ENCODE measurements around the gene LSM2. TPM values are rescaled to one million over a fixed set of nuclear protein-coding genes. Genes with fewer than 3 reads are reported as not detected.
"Not testable (repeated sequence)": the region's sequence is repeated elsewhere in the genome, so short reads cannot be mapped to it uniquely, and the experiment has no call there.

The LSM2 gene
- total RNA-seq, 1 donor from 2014 or later = 19.4 TPM

DNA sequence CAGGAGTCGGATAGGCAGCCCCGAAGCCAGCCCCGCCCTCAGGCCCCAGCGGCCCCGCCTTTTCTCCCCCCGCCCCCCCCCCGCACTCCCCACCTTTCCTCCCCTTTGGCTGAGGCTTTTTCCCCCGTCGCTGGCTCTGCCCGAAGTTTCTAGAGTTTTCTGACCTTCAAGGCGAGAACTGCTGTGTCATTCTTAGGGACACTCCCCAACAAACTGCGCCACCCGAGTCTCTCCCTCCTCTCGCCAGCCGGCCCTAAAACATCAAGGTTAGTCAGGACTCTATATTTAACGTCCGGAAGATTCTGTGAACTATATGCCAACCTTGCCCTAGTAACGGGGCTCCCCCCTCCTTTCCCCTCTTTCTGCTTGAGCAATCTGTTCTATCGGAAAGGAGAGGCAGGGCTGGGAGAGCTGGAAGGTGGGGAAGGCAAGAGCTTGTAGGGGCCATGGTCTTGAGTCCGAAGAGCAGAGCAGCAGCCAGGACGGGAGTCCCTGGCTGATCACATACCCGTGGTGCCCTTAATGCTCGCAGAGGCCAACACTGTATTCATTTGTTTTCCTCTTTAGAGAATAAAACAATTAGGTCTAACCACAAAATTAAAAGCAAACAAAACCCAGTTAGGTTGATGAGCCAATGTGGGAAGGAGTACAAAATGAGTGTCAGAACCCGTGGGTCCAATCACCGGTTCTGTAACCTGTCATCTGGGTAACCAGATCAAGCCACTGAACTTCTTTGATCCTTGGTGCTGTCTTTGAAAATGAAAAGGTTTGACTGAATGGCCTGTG, 15.5 kb upstream of the LSM2 start:
- Histone ChIP-seq H3K36me3 (no peaks in the 10 kb centered on the region), H3K4me1 (peaks cover 80% of the 10 kb centered on the region), H3K27ac (replicated peaks) (peak overlapping the region; percentile 98), H3K4me3 (peak overlapping the region; percentile 71), H3K9me3 (replicated peaks) (no peaks in the 10 kb centered on the region), H3K27me3 (ENCODE audit: low read depth) (no peaks in the 10 kb centered on the region)
- TF ChIP-seq, protein P1, sequence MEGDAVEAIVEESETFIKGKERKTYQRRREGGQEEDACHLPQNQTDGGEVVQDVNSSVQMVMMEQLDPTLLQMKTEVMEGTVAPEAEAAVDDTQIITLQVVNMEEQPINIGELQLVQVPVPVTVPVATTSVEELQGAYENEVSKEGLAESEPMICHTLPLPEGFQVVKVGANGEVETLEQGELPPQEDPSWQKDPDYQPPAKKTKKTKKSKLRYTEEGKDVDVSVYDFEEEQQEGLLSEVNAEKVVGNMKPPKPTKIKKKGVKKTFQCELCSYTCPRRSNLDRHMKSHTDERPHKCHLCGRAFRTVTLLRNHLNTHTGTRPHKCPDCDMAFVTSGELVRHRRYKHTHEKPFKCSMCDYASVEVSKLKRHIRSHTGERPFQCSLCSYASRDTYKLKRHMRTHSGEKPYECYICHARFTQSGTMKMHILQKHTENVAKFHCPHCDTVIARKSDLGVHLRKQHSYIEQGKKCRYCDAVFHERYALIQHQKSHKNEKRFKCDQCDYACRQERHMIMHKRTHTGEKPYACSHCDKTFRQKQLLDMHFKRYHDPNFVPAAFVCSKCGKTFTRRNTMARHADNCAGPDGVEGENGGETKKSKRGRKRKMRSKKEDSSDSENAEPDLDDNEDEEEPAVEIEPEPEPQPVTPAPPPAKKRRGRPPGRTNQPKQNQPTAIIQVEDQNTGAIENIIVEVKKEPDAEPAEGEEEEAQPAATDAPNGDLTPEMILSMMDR (IDR thresholded peaks at IDR 0.05; ENCODE audit: borderline replicate concordance) = no peak
- DNase-seq = peak; percentile 84
- intact Hi-C loops (cut with micrococcal nuclease) = no loop called here

DNA sequence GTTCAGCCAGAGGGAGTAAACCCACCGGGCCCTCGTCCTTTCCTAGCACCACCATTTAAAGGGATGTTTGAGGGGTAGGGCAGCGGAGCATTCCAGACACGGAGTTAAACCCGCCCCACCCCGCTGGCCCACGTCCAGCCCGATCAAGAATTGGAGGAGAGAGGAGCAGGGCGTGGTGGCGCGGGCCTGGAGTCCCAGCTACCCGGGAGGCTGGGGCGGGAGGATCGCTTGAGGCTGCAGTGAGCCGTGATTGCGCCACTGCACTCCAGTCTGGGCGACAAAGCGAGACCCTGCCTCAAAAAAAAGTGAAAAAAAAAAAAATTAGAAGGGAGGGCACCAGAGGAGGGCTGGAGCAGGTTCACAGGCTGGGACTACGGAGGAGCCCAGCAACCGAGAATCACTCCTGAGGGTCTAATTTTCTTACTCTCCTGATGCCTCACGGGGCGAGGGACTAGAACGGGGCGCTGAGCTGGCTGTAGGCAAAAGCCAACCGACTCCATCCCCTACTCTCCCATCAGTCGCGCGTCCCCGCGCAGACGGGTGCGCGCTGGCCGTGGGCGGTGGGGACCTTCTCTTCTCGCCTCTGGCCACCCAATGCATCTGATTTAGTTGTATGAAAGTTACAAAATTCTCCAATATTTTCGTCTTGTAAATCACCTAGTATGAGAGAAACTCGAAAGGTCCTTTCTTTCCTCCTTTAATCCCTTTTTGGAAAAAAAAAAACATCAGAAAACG, 14.7 kb upstream of the LSM2 start:
- DNase-seq = peak; percentile 81
- peak overlapping the region; percentile 71 for H3K4me3 ChIP-seq
- TF ChIP-seq, protein P1 (IDR thresholded peaks at IDR 0.05; ENCODE audit: borderline replicate concordance) = no peak
- H3K36me3 ChIP-seq = no peaks in the 10 kb centered on the region
- peak overlapping the region; percentile 98 for H3K27ac ChIP-seq (replicated peaks)
- H3K9me3 ChIP-seq (replicated peaks) = no peaks in the 10 kb centered on the region
- H3K4me1 ChIP-seq = peaks cover 78% of the 10 kb centered on the region
- H3K27me3 ChIP-seq (ENCODE audit: low read depth) = no peaks in the 10 kb centered on the region
- intact Hi-C loops (cut with micrococcal nuclease) = no loop called here

DNA sequence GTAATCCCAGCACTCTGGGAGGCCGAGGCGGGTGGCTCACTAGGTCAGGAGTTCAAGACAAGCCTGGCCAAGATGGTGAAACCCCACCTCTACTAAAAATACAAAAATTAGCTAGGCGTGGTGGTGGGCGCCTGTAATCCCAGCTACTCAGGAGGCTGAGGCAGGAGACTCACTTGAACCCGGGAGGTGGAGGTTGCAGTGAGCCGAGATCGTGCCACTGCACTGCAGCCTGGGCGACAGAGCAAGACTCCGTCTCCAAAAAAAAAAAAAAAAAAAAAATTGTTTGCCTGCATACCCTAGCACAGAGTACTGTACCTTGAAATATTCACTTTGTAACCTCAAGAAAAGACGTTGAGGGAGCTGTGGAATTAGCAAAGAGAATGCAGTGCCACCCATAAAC, 13.6 kb upstream of the LSM2 start:
- peaks cover 67% of the 10 kb centered on the region for H3K4me1 ChIP-seq

DNA sequence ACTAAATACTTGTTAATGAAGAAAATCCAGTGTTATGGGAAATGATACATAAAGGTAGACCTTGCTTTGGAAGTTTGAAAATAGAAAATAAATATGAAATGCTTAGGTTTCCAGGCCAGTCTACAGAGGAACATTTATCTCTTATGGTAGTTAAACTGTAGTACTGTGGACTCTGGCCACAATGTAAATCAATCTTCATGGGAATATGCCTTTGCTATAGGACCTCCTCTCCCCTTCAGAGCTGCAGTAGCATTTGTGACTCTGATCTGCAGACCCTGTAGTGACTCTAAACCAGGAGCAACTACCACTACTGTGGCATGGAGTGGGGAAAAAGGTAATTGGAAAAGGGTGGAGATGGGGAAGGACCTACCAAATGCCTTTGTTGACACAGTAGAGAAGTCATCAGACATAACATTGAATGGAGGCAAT, 13.1 kb upstream of the LSM2 start:
- no peak for DNase-seq
- Histone ChIP-seq H3K36me3 (no peaks in the 10 kb centered on the region), H3K27ac (replicated peaks) (peak overlapping the region; percentile 98), H3K4me1 (peaks cover 63% of the 10 kb centered on the region), H3K27me3 (ENCODE audit: low read depth) (no peaks in the 10 kb centered on the region), H3K4me3 (peak overlapping the region; percentile 71), H3K9me3 (replicated peaks) (no peaks in the 10 kb centered on the region)
- TF ChIP-seq, protein P1 (IDR thresholded peaks at IDR 0.05; ENCODE audit: borderline replicate concordance) = no peak
- intact Hi-C loops (cut with micrococcal nuclease) = no loop called here

More for the DNA sequence above, 13.6 kb upstream of the LSM2 start:
- H3K36me3 ChIP-seq; H3K9me3 ChIP-seq (replicated peaks); H3K27me3 ChIP-seq (ENCODE audit: low read depth); DNase-seq; intact Hi-C loops (cut with micrococcal nuclease): not testable (repeated sequence)
- peak overlapping the region; percentile 98 for H3K27ac ChIP-seq (replicated peaks)
- peak overlapping the region; percentile 71 for H3K4me3 ChIP-seq

DNA sequence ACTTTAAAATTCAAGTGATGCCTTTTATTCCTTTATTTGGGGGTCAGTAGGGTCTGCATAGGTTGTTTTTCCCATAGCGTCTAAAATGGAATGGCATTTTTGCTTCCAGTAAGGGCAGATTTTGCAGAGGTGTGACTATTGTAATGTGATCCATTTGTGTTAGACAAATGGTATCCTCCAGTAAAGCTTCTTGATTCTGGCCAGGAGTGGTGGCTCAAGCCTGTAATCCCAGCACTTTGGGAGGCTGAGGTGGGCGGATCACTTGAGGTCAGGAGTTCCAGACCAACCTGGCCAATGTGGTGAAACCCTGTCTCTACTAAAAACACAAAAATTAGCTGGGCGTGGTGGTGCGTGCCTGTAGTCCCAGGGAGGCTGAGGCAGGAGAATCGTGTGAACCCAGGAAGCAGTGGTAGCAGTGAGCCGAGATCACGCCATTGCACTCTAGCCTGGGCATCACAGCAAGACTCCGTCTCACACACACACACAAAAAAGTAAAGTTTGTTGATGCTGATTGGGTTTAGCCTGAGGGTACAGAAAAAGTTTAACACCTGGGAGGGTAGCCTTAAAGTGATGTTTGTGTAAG, 11.3 kb upstream of the LSM2 start:
- DNase-seq = not testable (repeated sequence)
- peaks cover 64% of the 10 kb centered on the region for H3K4me1 ChIP-seq

DNA sequence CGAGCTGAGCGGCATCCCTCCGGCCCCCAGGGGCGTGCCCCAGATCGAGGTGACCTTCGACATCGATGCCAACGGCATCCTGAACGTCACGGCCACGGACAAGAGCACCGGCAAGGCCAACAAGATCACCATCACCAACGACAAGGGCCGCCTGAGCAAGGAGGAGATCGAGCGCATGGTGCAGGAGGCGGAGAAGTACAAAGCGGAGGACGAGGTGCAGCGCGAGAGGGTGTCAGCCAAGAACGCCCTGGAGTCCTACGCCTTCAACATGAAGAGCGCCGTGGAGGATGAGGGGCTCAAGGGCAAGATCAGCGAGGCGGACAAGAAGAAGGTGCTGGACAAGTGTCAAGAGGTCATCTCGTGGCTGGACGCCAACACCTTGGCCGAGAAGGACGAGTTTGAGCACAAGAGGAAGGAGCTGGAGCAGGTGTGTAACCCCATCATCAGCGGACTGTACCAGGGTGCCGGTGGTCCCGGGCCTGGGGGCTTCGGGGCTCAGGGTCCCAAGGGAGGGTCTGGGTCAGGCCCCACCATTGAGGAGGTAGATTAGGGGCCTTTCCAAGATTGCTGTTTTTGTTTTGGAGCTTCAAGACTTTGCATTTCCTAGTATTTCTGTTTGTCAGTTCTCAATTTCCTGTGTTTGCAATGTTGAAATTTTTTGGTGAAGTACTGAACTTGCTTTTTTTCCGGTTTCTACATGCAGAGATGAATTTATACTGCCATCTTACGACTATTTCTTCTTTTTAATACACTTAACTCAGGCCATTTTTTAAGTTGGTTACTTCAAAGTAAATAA, 10.6 kb upstream of the LSM2 start:
- H3K36me3 ChIP-seq; H3K27me3 ChIP-seq (ENCODE audit: low read depth); H3K9me3 ChIP-seq (replicated peaks); intact Hi-C loops (cut with micrococcal nuclease); DNase-seq: not testable (repeated sequence)
- peaks cover 57% of the 10 kb centered on the region for H3K4me1 ChIP-seq
- H3K27ac ChIP-seq (replicated peaks) = peak overlapping the region; percentile 98
- H3K4me3 ChIP-seq = peak overlapping the region; percentile 71

More for the DNA sequence above, 11.3 kb upstream of the LSM2 start:
- H3K9me3 ChIP-seq (replicated peaks); H3K27me3 ChIP-seq (ENCODE audit: low read depth); intact Hi-C loops (cut with micrococcal nuclease); H3K36me3 ChIP-seq: not testable (repeated sequence)
- Histone ChIP-seq H3K27ac (replicated peaks) (peak overlapping the region; percentile 98), H3K4me3 (peak overlapping the region; percentile 71)

Data from left ventricle myocardium inferior (tissue), 1 donor.